Brain microvascular endothelial cell (primary cell): ENCODE data around the gene TPRX2.
"Not testable (repeated sequence)": the region's sequence is repeated elsewhere in the genome, so short reads cannot be mapped to it uniquely, and the experiment has no call there.

Source experiments
- DNase-seq: peaks from one replicate; pipeline ENCODE4 v3.0.0-alpha.2; 2020
- H3K27ac ChIP-seq: fragments of 250-450 bp; sonication (Bioruptor Pico); 2 replicates; pipeline ENCODE4 v1.5.1; 2020; ENCODE audit warnings: mild to moderate bottlenecking, moderate library complexity
- H3K27me3 ChIP-seq: fragments of 250-450 bp; sonication (Bioruptor Pico); replicated peaks from 2 replicates; pipeline ENCODE4 v1.5.1; 2020; ENCODE audit warnings: mild to moderate bottlenecking
- H3K36me3 ChIP-seq: fragments of 250-450 bp; sonication (Bioruptor Pico); replicated peaks from 2 replicates; pipeline ENCODE4 v1.5.1; 2020; ENCODE audit warnings: mild to moderate bottlenecking
- H3K4me3 ChIP-seq: 2 replicates; pipeline ENCODE4 v1.5.1; 2011; ENCODE audit warnings: low read depth, mild to moderate bottlenecking, control low read depth, low read length, moderate library complexity
- in situ Hi-C: cut with HindIII; loops from 2 replicates; pipeline ENCODE4 v1.10.0; 2017; ENCODE audit warnings: low sequenced_read_pairs, low pct_ligation_motif_present
- TF ChIP-seq, protein P1 (sequence below): IDR thresholded peaks from 2 replicates; pipeline ENCODE4 v1.5.1; 2011; ENCODE audit warnings: low read depth, mild to moderate bottlenecking, moderate library complexity, low read length, control low read depth, inconsistent platforms; ENCODE audit errors: missing control alignments

TPRX2 gene

DNA sequence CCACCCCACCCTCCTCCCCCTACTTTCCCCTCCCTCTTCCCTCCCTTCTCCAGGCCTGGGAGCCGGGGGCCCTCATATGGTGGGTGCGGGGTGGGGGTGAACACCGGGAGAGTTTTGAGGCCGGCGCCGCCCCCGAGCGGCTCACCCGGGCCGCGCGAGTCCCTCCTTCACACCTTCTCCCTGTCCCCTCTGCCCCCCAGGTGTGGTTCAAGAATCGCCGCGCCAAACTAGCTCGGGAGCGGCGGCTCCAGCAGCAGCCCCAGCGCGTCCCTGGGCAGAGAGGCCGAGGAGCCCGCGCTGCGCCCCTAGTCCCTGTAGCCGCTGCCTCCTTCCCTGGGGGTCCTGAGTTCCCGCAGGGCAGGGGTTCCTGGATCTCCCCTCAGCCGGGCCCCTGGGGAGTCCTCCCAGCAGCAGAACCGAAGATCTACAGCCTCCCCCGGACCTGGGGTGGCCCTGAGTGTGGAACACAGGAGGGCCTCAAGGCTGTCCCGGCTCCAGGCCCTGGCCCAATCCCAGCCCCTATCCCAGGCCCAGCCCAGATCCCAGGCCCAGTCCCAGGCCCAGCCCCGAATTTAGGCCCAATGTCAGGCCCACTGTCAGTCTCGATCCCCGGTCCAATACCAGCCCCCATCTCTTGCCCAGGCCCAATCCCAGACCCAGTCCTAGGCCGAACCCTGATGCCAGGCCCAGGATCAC lies 1.7 kb downstream of the TPRX2 start:
- H3K4me3 ChIP-seq: no peak overlapping the region
- no peaks in the 10 kb centered on the region for H3K27me3 ChIP-seq
- H3K36me3 ChIP-seq: no peaks in the 10 kb centered on the region
- H3K27ac ChIP-seq: no peak overlapping the region
- no peak for DNase-seq
- in situ Hi-C loops: no loop called here
- TF ChIP-seq, protein P1, sequence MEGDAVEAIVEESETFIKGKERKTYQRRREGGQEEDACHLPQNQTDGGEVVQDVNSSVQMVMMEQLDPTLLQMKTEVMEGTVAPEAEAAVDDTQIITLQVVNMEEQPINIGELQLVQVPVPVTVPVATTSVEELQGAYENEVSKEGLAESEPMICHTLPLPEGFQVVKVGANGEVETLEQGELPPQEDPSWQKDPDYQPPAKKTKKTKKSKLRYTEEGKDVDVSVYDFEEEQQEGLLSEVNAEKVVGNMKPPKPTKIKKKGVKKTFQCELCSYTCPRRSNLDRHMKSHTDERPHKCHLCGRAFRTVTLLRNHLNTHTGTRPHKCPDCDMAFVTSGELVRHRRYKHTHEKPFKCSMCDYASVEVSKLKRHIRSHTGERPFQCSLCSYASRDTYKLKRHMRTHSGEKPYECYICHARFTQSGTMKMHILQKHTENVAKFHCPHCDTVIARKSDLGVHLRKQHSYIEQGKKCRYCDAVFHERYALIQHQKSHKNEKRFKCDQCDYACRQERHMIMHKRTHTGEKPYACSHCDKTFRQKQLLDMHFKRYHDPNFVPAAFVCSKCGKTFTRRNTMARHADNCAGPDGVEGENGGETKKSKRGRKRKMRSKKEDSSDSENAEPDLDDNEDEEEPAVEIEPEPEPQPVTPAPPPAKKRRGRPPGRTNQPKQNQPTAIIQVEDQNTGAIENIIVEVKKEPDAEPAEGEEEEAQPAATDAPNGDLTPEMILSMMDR: no peak

DNA sequence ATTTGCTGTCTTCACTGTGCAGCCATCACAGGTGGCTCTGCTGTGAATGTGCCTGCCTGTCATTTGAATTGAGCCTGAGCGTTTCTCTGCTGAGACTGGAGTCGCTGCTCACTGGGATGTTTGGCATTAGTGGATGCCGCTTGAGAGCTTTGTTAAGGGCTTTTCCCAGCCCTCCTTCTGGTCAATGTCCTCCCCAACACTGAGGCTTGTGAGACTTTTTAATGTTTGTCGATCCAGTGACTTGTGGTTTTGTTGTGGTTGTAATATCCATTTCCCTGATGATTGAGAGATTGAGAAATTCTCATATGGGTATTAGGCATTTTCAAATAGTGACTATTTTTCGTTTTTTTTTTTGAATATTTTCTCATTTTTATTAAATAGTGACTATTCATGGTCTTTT lies 2.6 kb downstream of the TPRX2 start:
- TF ChIP-seq, protein P1: no peak
- Histone ChIP-seq H3K4me3 (no peak overlapping the region), H3K36me3 (no peaks in the 10 kb centered on the region), H3K27ac (no peak overlapping the region), H3K27me3 (no peaks in the 10 kb centered on the region)
- in situ Hi-C loops: no loop called here
- DNase-seq: no peak

DNA sequence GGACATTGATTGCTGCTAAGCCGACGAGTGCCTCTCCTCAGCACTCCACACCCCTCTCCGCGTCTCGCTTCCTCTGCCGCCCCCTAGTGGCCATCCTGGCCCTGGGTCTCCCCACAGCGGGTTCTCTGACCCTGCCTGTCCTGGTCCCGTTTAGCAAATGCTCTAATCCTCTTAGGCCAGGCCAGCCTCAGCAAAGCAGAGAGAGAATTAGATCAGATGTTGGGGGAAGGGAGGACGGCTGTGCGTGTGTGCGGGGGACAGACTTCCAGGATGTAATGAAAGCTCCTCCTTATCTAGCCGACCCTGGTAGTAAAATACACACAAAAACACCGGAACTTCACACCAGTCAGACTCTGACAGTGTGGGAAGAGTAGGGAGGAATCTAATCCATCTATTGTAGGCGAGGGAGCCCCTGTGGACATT lies 4.5 kb downstream of the TPRX2 start:
- no peak overlapping the region for H3K4me3 ChIP-seq
- in situ Hi-C loops: no loop called here
- TF ChIP-seq, protein P1: peak; percentile 99

DNA sequence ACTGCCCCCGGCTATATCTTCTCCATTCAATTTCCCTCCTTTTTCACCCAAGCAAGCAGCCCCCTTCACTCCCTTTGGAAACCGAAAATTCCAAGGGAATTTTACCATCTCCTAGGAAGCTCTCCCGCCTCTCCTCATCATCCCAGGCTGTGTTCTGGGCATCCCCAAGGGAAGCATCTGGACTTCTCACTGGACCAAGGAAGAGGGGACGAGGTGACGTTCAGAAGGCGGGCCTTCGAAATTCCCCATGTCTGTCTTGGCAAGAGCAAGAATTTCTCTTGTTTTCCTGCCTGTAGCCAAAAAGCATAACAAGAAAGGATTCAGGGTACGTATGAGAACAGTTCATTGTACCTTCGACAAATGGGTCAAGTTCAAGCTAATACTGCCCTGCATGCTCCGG lies 6.1 kb downstream of the TPRX2 start:
- in situ Hi-C loops: no loop called here
- Histone ChIP-seq H3K4me3 (no peak overlapping the region), H3K36me3 (no peaks in the 10 kb centered on the region), H3K27me3 (no peaks in the 10 kb centered on the region), H3K27ac (no peak overlapping the region)
- no peak for DNase-seq
- TF ChIP-seq, protein P1: no peak

More for the DNA sequence above, 4.5 kb downstream of the TPRX2 start:
- no peaks in the 10 kb centered on the region for H3K27me3 ChIP-seq
- DNase-seq: peak; percentile 65
- no peak overlapping the region for H3K27ac ChIP-seq
- no peaks in the 10 kb centered on the region for H3K36me3 ChIP-seq

DNA sequence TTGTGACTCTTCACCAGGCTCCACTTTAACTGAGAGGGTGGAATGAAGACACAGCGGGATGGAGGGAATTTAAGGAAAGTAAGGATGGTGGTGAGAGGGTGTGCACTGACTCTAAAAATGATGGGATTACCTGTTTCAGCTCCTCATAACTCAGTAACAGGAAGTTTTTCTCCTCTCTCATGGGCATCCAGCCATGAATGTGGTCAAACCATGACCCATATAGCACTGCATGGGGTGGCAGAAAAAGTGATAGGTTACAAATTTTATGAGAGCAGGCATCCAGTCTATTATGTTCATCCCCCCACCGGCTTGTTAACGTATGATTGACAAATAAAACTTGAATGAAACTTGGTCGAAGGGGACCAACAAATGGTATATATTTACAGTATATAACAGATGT lies 19.9 kb downstream of the TPRX2 start:
- H3K4me3 ChIP-seq: no peak overlapping the region
- DNase-seq: no peak
- no peaks in the 10 kb centered on the region for H3K36me3 ChIP-seq
- no peak overlapping the region for H3K27ac ChIP-seq
- H3K27me3 ChIP-seq: no peaks in the 10 kb centered on the region
- in situ Hi-C loops: no loop called here
- TF ChIP-seq, protein P1: no peak

DNA sequence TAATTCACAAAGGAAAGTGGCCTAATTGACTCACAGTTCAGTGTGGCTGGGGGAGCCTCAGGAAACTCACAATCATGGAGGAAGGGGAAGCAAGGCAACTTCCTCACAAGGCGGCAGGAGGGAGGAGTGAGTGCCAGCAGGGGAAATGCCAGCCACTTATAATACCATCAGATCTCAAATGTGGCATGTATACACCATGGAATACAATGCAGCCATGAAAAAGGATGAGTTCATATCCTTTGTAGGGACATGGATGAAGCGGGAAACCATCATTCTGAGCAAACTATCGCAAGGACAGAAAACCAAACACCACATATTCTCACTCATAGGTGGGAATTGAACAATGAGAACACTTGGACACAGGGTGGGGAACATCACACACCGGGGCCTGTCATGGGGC lies 20.4 kb downstream of the TPRX2 start:
- H3K27me3 ChIP-seq, in situ Hi-C loops, H3K36me3 ChIP-seq, H3K27ac ChIP-seq, H3K4me3 ChIP-seq, DNase-seq: not testable (repeated sequence)
